Activated CD4-positive, alpha-beta memory T cell treated with anti-CD3 and anti-CD28 coated beads for 36 hours (primary cell): Measurements from ENCODE around the gene DAGLA. TPM values are rescaled to one million over a fixed set of nuclear protein-coding genes. Genes with fewer than 3 reads are reported as not detected.

Source experiments
- CTCF ChIA-PET: fragments of 350-600 bp; sonication (Branson Sonifier 250); formaldehyde crosslinking; loops from one replicate; lab custom pipeline; 2021; ENCODE audit warnings: antibody characterized with exemption, inconsistent platforms; lab: Charles Lee
- POLR2A ChIA-PET: fragments of 350-600 bp; sonication (Branson Sonifier 250); formaldehyde crosslinking; loops from one replicate; lab custom pipeline; 2021; ENCODE audit warnings: antibody characterized with exemption; lab: Charles Lee
- DNase-seq: peaks from one replicate; pipeline ENCODE4 v3.0.0-alpha.2; 2020
- H3K27ac Mint-ChIP-seq: one replicate; pipeline ENCODE4 v1.8.0; 2021; ENCODE audit warnings: mixed read lengths
- H3K27me3 Mint-ChIP-seq: one replicate; pipeline ENCODE4 v1.8.0; 2021; ENCODE audit warnings: mixed read lengths
- H3K36me3 Mint-ChIP-seq: one replicate; pipeline ENCODE4 v1.8.0; 2021; ENCODE audit warnings: mixed read lengths
- H3K4me1 Mint-ChIP-seq: one replicate; pipeline ENCODE4 v1.8.0; 2021; ENCODE audit warnings: low read depth, mixed read lengths
- H3K4me3 Mint-ChIP-seq: one replicate; pipeline ENCODE4 v1.8.0; 2021; ENCODE audit warnings: mild to moderate bottlenecking, mixed read lengths
- H3K9me3 Mint-ChIP-seq: one replicate; pipeline ENCODE4 v1.8.0; 2021; ENCODE audit warnings: mixed read lengths
- intact Hi-C: fragments of 100-400 bp; cut with micrococcal nuclease; formaldehyde crosslinking; loops from one replicate; pipeline ENCODE4 v1.15.1; 2023
- total RNA-seq, 2 experiments: library from RNA; stranded (reverse); gene quantifications; one replicate each; pipeline ENCODE4 v1.2.3, GENCODE V29; 2021

Gene DAGLA
- total RNA-seq, 2 experiments from 2014 or later: 0.12 to 0.15 TPM

- Mint-ChIP-seq H3K27ac (no peak overlapping the region), H3K36me3 (peaks cover 36% of the 10 kb centered on the region), H3K9me3 (no peaks in the 10 kb centered on the region), H3K4me3 (no peak overlapping the region), H3K4me1 (peaks cover 14% of the 10 kb centered on the region), H3K27me3 (no peaks in the 10 kb centered on the region)
- CTCF ChIA-PET: interaction anchor here (2.1 kb wide), 1 partner anchor 11 kb away, joined by 6 read pairs; no protein-coding TSS in a partner anchor
- intact Hi-C loops: no loop called here
- POLR2A ChIA-PET: no interaction called here
- no peak for DNase-seq
Observed at GRCh38 chr11:61785837-61786402, 105.7 kb downstream of the DAGLA start.

DNA sequence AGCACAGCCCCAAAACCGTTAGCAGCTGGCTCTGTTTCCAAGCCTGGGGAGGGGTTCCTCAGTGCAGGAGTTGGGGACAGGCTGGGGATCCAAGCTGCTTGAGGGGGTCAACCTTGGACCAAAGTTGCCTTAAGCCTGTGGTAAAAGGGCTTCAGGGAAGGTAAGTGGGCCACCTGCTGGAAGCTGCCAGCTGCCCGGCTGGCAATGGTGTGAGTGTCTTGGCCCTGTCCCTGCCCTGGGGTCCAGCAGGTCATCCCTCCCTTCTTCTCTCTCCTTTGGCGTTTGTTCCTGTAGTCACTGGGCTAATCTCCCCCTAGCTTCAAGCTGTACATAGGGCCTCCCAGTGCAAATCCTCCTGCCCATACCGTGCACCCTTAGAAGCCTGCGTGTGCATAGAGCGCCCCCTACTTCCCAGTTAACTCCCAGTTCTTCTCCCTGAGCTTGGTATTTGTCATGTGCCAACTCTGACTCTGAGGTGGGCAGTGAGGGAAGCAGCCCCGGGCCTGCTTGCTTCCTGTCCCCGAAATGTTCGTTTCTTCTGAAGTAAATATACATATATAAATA is 107.8 kb downstream of the DAGLA start:
- Mint-ChIP-seq H3K9me3 (no peaks in the 10 kb centered on the region), H3K27ac (no peak overlapping the region), H3K27me3 (no peaks in the 10 kb centered on the region), H3K4me1 (peaks cover 21% of the 10 kb centered on the region), H3K4me3 (no peak overlapping the region), H3K36me3 (peaks cover 41% of the 10 kb centered on the region)
- intact Hi-C loops: no loop called here
- POLR2A ChIA-PET: interaction anchor here (0.6 to 1.8 kb wide), 3 partner anchors 8 to 354 kb away, joined by 3 to 4 read pairs (median 3); no protein-coding TSS in a partner anchor
- DNase-seq: peak; percentile 23
- CTCF ChIA-PET: interaction anchor here (1.1 to 2.5 kb wide), 6 partner anchors 9 to 55 kb away, joined by 3 to 14 read pairs (median 4); no protein-coding TSS in a partner anchor

GRCh38 chr11:61791737-61792309 is 111.6 kb downstream of the DAGLA start:
- CTCF ChIA-PET: interaction anchor here (0.6 to 3.0 kb wide), 7 partner anchors 16 to 1787 kb away, joined by 3 to 14 read pairs (median 5); partner anchors contain the start of gene FADS1
- Mint-ChIP-seq H3K4me3 (peak overlapping the region; percentile 88), H3K9me3 (no peaks in the 10 kb centered on the region), H3K36me3 (peaks cover 54% of the 10 kb centered on the region), H3K27ac (peak overlapping the region; percentile 99), H3K27me3 (no peaks in the 10 kb centered on the region), H3K4me1 (peaks cover 42% of the 10 kb centered on the region)
- intact Hi-C loops: loop anchor here (1.0 to 5.0 kb wide), 3 partner anchors 23 to 331 kb away; partner anchors contain the start of gene FADS2
- DNase-seq: peak; percentile 74
- POLR2A ChIA-PET: interaction anchor here (0.8 to 4.3 kb wide), 7 partner anchors 10 to 176 kb away, joined by 3 to 26 read pairs (median 8); partner anchors contain the start of genes FADS1, FADS2 and FTH1

GRCh38 chr11:61792310-61793082 is 112.3 kb downstream of the DAGLA start, which contains the start of the genes FEN1 and TMEM258:
FEN1 (plus strand) TSS chr11:61792911; CDS start chr11:61795362, 2,451 bp downstream.
TMEM258 (minus strand) TSS chr11:61792599; CDS start chr11:61792558, 41 bp downstream.
- peak; percentile 92 for DNase-seq
- Mint-ChIP-seq H3K36me3 (peaks cover 57% of the 10 kb centered on the region), H3K27me3 (no peaks in the 10 kb centered on the region), H3K4me3 (peak within 1 kb of the TSS; percentile 88), H3K4me1 (peaks cover 47% of the 10 kb centered on the region), H3K9me3 (no peaks in the 10 kb centered on the region), H3K27ac (peak within 1 kb of the TSS; percentile 99)
- POLR2A ChIA-PET: interaction anchor here (0.8 to 4.3 kb wide), 8 partner anchors 10 to 176 kb away, joined by 3 to 26 read pairs (median 6); partner anchors contain the start of genes FADS1, FADS2 and FTH1
- intact Hi-C loops: loop anchor here (1.0 to 5.0 kb wide), 3 partner anchors 22 to 331 kb away; partner anchors contain the start of gene FADS2
- CTCF ChIA-PET: interaction anchor here (0.6 to 3.0 kb wide), 11 partner anchors 14 to 1787 kb away, joined by 3 to 14 read pairs (median 3); partner anchors contain the start of gene FADS1

- ChIA-PET CTCF (interaction anchor here (0.6 to 3.0 kb wide), 11 partner anchors 13 to 545 kb away, joined by 3 to 14 read pairs (median 3); partner anchors contain the start of gene FADS1), POLR2A (interaction anchor here (0.8 to 4.3 kb wide), 7 partner anchors 9 to 175 kb away, joined by 3 to 26 read pairs (median 8); partner anchors contain the start of genes FADS2 and FTH1)
- intact Hi-C loops: loop anchor here (2.0 to 5.0 kb wide), 2 partner anchors 22 to 34 kb away; partner anchors contain the start of gene FADS2
- H3K4me3 Mint-ChIP-seq: peak overlapping the region; percentile 88
- DNase-seq: peak; percentile 20
- no peaks in the 10 kb centered on the region for H3K9me3 Mint-ChIP-seq
- H3K27me3 Mint-ChIP-seq: no peaks in the 10 kb centered on the region
- peaks cover 56% of the 10 kb centered on the region for H3K36me3 Mint-ChIP-seq
- peak overlapping the region; percentile 99 for H3K27ac Mint-ChIP-seq
- H3K4me1 Mint-ChIP-seq: peaks cover 47% of the 10 kb centered on the region
Observed at GRCh38 chr11:61793083-61793828, 113.1 kb downstream of the DAGLA start.

DNA sequence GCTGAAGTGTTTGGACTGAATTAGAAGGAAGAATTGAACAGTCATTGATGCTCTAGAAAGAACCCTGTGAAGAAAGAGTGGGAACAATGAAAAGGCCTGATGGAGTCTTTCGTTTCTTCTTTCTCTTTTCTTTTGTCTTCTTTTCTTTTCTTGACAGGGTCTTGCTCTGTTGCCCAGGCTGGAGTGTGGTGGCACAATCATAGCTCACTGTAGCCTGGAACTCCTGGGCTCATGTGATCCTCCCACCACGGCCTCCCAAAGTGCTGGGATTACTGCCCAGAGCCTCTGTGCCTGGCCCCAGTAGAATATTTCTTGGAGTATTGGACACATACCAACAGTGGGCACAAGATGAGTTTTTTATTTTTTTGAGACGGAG is 113.6 kb downstream of the DAGLA start:
- H3K9me3 Mint-ChIP-seq: no peaks in the 10 kb centered on the region
- peaks cover 55% of the 10 kb centered on the region for H3K36me3 Mint-ChIP-seq
- ChIA-PET POLR2A (interaction anchor here (0.8 to 4.3 kb wide), 2 partner anchors 20 to 35 kb away, joined by 3 to 26 read pairs; no protein-coding TSS in a partner anchor), CTCF (interaction anchor here (0.7 to 3.0 kb wide), 5 partner anchors 154 to 544 kb away, joined by 3 to 14 read pairs (median 6); no protein-coding TSS in a partner anchor)
- H3K27ac Mint-ChIP-seq: peak overlapping the region; percentile 54
- peak overlapping the region; percentile 88 for H3K4me3 Mint-ChIP-seq
- H3K27me3 Mint-ChIP-seq: no peaks in the 10 kb centered on the region
- H3K4me1 Mint-ChIP-seq: peaks cover 48% of the 10 kb centered on the region
- intact Hi-C loops: loop anchor here (2.0 to 5.0 kb wide), 2 partner anchors 21 to 33 kb away; partner anchors contain the start of gene FADS2
- DNase-seq: no peak

GRCh38 chr11:61794579-61794978 is 114.4 kb downstream of the DAGLA start:
- H3K27me3 Mint-ChIP-seq: no peaks in the 10 kb centered on the region
- no peak overlapping the region for H3K27ac Mint-ChIP-seq
- H3K4me1 Mint-ChIP-seq: peaks cover 44% of the 10 kb centered on the region
- ChIA-PET POLR2A (no interaction called here), CTCF (interaction anchor here (3.0 to 5.5 kb wide), 2 partner anchors 287 kb away, joined by 14 to 50 read pairs; no protein-coding TSS in a partner anchor)
- no peak overlapping the region for H3K4me3 Mint-ChIP-seq
- no peak for DNase-seq
- intact Hi-C loops: loop anchor here (5.0 kb wide), 1 partner anchor 33 kb away; the partner anchor contains the start of gene FADS2
- H3K9me3 Mint-ChIP-seq: no peaks in the 10 kb centered on the region
- peaks cover 55% of the 10 kb centered on the region for H3K36me3 Mint-ChIP-seq

DNA sequence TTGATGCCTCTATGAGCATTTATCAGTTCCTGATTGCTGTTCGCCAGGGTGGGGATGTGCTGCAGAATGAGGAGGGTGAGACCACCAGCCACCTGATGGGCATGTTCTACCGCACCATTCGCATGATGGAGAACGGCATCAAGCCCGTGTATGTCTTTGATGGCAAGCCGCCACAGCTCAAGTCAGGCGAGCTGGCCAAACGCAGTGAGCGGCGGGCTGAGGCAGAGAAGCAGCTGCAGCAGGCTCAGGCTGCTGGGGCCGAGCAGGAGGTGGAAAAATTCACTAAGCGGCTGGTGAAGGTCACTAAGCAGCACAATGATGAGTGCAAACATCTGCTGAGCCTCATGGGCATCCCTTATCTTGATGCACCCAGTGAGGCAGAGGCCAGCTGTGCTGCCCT is 115.3 kb downstream of the DAGLA start:
- intact Hi-C loops: no loop called here
- peaks cover 52% of the 10 kb centered on the region for H3K36me3 Mint-ChIP-seq
- H3K4me1 Mint-ChIP-seq: peaks cover 38% of the 10 kb centered on the region
- H3K27me3 Mint-ChIP-seq: no peaks in the 10 kb centered on the region
- no peak overlapping the region for H3K4me3 Mint-ChIP-seq
- no peak for DNase-seq
- POLR2A ChIA-PET: no interaction called here
- CTCF ChIA-PET: interaction anchor here (3.9 to 5.5 kb wide), 5 partner anchors 11 to 312 kb away, joined by 20 to 82 read pairs (median 50); partner anchors contain the start of gene FADS1
- no peaks in the 10 kb centered on the region for H3K9me3 Mint-ChIP-seq
- no peak overlapping the region for H3K27ac Mint-ChIP-seq

DNA sequence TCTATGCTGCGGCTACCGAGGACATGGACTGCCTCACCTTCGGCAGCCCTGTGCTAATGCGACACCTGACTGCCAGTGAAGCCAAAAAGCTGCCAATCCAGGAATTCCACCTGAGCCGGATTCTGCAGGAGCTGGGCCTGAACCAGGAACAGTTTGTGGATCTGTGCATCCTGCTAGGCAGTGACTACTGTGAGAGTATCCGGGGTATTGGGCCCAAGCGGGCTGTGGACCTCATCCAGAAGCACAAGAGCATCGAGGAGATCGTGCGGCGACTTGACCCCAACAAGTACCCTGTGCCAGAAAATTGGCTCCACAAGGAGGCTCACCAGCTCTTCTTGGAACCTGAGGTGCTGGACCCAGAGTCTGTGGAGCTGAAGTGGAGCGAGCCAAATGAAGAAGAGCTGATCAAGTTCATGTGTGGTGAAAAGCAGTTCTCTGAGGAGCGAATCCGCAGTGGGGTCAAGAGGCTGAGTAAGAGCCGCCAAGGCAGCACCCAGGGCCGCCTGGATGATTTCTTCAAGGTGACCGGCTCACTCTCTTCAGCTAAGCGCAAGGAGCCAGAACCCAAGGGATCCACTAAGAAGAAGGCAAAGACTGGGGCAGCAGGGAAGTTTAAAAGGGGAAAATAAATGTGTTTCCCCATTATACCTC is 115.8 kb downstream of the DAGLA start:
- Mint-ChIP-seq H3K27ac (no peak overlapping the region), H3K27me3 (no peaks in the 10 kb centered on the region), H3K36me3 (peaks cover 53% of the 10 kb centered on the region), H3K9me3 (no peaks in the 10 kb centered on the region), H3K4me3 (no peak overlapping the region), H3K4me1 (peaks cover 35% of the 10 kb centered on the region)
- POLR2A ChIA-PET: interaction anchor here (0.8 kb wide), 1 partner anchor 22 kb away, joined by 3 read pairs; no protein-coding TSS in a partner anchor
- DNase-seq: no peak
- intact Hi-C loops: loop anchor here (2.0 kb wide), 2 partner anchors 103 to 313 kb away; no protein-coding TSS in a partner anchor
- CTCF ChIA-PET: interaction anchor here (0.9 to 5.5 kb wide), 8 partner anchors 8 to 325 kb away, joined by 3 to 82 read pairs (median 34); partner anchors contain the start of gene FADS1
